ENCODE results near the gene FSTL3.
"Not testable (repeated sequence)": the region's sequence is repeated elsewhere in the genome, so short reads cannot be mapped to it uniquely, and the experiment has no call there.

The FSTL3 gene

DNA sequence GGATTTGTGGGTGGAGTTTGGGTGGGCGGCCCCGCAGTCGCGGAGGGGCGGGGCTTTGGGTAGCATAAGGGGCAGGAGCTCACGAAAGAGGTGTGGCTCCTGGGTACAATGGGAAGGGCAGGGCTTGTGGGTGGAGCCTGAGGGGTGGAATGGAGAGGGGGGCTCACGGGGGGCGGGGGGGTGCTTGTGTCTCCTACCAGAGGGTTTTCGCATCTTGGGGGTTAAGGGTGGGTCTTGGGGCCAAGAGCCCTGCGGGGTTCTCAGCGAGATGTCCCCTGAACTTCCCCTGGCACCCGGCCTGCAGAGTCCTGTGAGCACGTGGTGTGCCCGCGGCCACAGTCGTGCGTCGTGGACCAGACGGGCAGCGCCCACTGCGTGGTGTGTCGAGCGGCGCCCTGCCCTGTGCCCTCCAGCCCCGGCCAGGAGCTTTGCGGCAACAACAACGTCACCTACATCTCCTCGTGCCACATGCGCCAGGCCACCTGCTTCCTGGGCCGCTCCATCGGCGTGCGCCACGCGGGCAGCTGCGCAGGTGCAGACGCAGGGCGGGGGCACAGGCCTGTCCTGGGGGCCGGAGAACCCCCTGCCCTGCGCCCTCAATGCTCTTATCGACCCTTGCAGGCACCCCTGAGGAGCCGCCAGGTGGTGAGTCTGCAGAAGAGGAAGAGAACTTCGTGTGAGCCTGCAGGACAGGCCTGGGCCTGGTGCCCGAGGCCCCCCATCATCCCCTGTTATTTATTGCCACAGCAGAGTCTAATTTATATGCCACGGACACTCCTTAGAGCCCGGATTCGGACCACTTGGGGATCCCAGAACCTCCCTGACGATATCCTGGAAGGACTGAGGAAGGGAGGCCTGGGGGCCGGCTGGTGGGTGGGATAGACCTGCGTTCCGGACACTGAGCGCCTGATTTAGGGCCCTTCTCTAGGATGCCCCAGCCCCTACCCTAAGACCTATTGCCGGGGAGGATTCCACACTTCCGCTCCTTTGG lies 5.1 kb downstream of the FSTL3 start:
- no peak for DNase-seq (ENCODE audit: low read depth in 2 of 2)

DNA sequence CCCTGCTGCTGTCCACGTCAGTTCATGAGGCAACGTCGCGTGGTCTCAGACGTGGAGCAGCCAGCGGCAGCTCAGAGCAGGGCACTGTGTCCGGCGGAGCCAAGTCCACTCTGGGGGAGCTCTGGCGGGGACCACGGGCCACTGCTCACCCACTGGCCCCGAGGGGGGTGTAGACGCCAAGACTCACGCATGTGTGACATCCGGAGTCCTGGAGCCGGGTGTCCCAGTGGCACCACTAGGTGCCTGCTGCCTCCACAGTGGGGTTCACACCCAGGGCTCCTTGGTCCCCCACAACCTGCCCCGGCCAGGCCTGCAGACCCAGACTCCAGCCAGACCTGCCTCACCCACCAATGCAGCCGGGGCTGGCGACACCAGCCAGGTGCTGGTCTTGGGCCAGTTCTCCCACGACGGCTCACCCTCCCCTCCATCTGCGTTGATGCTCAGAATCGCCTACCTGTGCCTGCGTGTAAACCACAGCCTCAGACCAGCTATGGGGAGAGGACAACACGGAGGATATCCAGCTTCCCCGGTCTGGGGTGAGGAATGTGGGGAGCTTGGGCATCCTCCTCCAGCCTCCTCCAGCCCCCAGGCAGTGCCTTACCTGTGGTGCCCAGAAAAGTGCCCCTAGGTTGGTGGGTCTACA lies 6.6 kb downstream of the FSTL3 start:
- no peak for DNase-seq (ENCODE audit: low read depth in 2 of 2)

DNA sequence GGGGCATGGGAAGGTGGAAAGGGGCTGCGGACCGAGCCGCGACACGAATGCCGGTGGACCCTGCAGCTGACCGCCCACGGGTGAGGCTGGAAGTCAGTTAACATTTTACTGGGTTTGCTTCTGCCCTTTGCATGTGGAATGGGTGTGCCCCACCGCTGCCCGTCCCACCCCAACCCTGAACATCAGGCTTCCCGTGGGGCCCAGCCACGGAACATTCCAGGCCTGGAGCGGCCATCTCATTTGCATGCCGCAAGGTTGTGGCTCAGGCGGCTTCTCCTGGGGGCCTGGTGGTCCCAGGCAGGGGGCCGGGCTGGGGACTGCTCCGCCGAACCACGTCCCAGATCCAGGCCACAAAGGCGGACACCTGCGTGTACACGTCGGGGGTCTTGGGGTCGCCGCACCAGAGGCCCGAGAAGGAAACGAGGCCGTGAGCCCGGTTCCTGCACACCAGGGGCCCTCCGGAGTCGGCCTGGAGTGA lies 9.3 kb downstream of the FSTL3 start:
- DNase-seq (ENCODE audit: low read depth in 2 of 2) = no peak

DNA sequence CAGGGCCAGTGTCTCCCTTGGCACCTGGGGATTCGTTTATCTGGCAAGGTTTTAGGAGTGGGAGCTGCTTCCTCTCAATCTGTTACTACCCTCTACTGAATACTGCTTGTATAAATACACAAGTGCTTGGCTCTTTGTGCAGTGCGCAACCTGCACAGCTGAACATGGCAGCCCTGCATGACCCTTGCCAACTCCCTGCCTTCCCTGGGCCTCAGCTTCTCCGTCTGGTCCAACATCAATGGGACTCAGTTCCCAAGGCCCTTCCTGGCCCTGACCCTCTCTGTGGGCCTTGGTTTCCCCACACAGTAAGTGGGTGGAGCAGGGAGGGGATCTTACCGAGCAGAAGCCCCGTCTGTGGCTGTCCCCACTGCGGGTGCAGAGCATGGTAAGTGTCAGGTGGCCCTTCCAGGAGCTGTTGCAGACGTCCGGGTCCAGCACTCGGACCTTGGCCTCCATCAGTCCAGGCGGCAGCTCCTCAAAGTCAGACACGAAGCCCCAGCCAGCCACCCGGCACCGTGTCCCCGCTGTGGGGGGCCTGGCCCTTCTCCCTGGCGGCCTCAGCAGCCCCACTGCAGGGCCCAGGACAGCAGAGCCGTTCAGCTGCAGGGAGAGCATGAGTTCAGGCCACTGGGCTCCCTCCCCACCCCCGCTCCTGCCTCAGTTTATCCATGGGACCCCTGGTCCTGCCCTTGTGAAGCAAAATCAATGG lies 10.6 kb downstream of the FSTL3 start:
- DNase-seq (ENCODE audit: low read depth in 2 of 2) = no peak

DNA sequence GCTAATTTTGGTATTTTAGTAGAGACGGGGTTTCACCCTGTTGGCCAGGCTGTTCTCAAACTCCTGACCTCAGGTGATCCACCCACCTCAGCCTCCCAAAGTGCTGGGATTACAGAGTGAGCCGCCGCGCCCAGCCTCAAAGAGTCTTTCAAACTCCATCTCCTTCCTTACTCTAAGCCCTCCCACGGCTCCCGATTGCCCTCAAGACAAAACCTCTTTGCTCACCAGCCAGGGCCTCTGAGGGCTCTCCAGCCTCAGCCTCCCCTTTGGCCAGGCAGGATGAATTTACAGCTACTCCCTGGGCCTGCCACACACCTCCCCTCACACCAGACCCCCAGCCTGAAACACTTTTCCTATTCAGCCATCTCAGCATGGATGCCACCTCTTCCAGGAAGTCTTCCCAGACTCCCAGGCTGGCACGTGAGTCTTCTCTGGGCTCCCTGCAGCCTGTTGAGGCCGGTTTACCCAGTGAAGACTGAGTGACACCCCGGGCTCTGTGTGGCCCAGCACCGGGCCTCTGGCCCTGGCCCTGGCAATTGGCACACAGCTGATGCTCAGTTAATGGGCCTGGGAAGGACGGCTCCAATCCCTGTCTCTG lies 11.5 kb downstream of the FSTL3 start:
- no peak for DNase-seq (ENCODE audit: low read depth in 2 of 2)

DNA sequence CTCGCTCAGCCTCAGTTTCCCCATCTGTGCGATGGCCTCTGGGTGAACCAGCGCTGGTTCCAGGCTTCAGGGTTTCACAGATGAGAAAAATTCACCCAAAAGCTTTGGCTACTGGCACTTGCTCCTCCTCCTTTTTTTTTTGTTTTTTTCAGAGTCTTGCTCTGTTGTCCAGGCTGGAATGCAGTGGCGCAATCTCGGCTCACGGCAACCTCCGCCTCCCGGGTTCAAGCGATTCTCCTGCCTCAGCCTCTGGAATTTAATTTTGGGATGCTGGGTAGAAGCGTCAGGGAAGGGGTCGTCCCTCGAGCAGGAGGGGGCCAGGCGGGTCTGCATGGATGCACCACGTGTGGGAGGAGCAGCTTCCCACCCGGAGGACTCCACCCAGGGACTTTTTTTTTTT lies 12.0 kb downstream of the FSTL3 start:
- no peak for DNase-seq (ENCODE audit: low read depth in 2 of 2)

DNA sequence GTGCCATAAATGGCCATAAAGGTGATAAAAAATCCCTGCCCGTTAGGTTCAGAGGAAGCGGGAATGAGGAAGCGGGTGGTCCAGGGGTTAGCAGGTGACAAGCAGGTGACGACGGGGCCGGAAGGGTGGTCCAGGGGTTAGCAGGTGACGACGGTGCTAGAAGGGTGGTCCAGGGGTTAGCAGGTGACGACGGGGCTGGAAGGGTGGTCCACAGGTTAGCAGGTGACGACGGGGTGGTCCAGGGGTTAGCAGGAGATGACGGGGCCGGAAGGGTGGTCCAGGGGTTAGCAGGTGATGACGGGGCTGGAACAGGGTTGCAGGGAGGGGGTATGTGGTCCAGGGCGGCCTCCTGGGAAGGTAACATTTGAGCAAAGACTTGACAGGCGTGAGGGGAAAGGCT lies 12.8 kb downstream of the FSTL3 start:
- DNase-seq (ENCODE audit: low read depth in 2 of 2) = no peak

DNA sequence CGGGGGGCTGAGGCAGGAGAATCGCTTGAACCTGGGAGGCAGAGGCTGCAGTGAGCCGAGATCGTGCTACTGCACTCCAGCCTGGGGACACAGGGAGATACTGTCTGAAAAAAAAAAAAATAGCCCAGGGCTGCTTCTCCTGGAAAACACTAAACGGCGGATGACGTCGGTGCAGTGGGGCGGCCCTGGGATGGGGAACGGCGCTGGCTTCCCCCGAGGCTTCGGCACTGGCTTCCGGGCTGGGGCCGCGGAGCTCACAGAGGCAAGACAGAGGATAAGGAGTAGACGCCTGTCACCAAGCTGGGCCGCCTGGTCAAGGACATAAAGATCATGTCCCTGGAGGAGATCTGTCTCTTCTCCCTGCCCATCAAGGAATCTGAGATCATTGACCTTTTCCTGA lies 14.0 kb downstream of the FSTL3 start:
- DNase-seq (ENCODE audit: low read depth in 2 of 2) = no peak

DNA sequence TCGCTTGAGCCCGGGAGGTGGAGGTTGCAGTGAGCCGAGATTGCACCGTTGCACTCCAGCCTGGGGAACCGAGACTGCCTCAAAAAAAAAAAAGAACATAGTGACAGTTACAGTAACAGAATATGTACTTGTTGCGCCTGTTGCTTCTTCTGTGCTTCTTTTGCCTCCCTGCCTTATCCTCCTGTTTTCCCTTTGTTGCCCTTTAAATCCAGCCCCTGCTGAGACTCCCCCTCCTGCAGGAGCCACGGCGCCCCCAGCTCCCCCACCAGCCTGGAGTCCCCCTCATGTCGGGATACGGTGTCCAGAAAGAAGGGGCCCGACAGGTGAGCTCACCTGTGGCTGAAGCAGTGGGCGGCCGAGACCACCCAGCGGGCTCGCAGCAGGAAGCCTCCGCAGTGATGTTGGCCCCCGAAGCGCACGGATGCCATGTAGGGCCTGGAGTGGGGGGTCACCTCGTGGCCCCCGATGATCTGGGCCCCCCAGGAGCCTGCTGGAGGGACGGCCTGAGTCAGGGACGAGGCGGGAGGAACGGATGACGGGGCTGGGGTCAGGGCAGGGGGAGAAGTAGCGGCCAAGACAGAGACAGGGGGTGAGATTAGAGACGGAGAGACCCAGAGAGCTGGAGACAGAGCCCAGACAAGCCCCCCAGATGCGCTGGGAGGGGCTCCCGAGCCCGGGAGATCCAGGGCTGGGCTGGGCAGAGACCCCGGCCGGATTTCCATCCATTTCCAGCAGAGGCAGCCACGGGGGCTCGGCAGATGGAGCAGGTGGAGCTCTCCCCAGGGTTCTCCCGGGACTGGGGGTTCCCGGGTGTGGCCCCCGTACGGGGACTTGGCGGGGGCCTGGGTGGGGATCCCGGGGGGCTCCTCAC lies 18.5 kb downstream of the FSTL3 start:
- no peak for DNase-seq (ENCODE audit: low read depth in 2 of 2)

DNA sequence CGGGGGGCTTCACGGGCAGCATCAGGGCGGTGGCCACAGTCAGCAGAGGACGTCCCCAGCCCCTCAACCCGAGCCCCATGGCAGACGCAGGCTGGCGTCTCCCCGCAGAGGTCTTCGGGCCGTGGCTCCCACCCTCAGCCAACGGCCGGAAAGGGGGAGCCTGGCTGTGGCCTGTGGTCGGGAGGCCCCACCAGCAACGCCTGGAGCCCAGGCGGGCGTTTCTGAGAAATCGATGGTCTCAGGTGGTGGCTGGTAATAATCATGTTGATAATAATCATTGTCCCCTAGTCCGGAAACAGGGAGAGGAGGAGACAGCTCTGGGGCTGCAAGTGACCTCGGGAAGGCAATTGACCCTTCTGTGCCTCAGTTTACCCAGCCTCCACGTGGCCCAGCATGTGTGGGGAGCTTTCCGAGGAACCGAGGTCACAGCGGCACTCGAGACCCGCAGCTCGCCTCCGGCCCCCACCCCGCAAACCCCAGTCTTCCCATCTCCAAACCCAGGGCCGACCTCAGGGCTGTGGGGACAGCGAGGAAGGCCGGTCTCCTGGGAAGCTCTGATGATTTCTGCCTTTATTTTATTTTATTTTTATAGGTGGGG lies 19.3 kb downstream of the FSTL3 start, which contains the start of gene PRSS57:
Gene PRSS57, minus strand, starts transcription at position 101 of the 598 bp plus-strand sequence. Its CDS starts 22 bp downstream, at position 79.
- no peak for DNase-seq (ENCODE audit: low read depth in 2 of 2)

DNA sequence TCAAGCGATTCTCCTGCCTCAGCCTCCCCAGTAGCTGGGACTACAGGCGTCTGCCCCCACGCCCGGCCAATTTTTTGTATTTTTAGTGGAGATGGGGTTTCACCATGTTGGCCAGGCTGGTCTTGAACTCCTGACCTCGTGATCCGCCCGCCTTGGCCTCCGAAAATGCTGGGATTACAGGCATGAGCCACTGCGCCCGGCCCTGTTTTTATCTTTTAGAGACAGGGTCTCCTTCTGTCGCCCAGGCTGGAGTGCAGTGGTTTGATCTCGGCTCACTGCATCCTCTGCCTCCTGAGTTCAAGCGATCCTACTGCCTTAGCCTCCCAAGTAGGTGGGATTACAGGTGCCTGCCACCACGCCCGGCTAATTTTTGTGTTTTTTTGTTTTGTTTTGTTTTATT lies 22.3 kb downstream of the FSTL3 start:
- not testable (repeated sequence) for DNase-seq (ENCODE audit: low read depth in 2 of 2)

DNA sequence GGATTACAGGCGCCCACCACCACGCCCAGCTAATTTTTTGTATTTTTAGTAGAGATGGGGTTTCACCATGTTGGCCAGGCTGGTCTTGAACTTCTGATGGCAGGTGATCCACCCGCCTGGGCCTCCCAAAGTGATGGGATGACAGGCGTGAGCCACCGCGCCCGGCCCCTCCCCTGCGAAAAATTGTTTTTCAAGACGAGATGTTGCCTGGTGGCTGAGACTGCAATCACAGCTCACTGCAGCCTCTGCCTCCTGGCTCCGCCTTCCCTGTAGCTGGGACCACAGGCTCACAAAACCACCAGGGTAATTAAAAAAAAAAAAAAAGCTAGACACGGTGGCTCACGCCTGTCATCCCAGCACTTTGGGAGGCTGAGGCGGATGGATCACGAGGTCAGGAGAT lies 23.7 kb downstream of the FSTL3 start:
- not testable (repeated sequence) for DNase-seq (ENCODE audit: low read depth in 2 of 2)

DNA sequence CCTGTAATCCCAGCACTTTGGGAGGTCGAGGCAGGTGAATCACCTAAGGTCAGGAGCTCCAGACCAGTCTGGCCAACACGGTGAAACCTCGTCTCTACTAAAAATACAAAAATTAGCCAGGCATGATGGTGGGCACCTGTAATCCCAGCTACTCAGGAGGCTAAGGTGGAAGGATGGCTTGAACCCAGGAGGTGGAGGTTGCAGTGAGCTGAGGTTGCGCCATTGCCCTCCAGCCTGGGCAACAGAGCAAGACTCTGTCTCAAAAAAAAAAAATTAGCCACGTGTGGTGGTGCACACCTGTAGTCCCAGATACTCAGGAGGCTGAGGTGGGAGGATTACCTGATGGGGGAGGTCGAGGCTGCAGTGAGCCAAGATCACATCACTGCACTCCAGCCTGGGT lies 26.7 kb downstream of the FSTL3 start:
- not testable (repeated sequence) for DNase-seq (ENCODE audit: low read depth in 2 of 2)

DNA sequence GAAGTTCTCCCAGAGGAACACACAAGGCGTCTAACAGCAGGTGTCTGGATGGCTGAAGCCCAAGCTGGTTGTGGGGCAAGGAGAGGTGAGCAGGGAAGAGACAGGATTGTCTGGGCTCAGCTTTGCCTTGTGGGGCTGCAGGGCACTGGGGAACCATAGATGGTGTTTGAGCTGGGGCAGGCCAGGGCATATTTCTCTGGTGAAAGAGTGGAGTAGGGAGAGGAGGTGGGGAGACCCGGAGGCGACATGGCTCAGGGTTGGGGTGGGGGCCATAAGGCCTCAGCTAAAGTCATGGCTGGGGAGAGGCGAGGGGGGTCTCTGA lies 27.1 kb downstream of the FSTL3 start:
- DNase-seq (ENCODE audit: low read depth in 2 of 2) = no peak

DNA sequence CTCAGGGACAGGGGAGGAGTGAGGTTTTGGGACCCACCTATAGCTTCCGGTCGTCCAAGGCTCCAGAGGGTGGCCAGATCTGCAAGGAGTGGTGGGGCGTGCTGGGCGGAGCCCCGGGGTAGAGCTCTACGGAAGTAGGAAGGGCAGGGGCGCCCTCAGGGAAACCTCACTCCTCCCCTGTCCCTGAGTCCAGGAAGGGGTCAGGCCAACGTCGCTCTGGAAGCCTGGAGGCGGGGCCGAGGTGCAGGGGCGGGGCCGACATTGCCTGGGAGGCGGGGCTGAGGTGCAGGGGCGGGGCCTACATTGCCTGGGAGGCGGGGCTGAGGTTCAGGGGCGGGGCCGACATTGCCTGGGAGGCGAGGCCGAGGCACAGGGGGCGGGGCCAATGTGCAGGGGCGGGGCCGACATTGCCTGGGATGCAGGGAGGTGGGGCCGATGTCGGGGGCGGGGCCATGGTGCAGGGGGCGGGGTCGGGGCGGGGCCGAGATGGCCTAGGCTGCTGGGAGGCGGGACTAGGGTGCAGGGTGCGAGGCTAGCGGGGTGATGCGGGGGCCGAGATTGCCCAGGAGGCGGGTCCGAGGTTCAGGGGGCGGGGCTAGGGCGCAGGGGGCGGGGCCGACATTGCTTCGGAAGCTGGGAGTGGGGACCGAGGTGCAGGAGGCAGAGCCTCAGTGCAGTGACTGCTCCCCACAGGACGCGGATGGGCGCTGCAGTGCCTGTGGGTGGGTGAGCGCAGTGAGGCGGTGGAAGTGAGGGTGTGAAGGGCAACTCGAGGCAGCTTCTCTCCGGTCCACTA lies 27.7 kb downstream of the FSTL3 start:
- DNase-seq (ENCODE audit: low read depth in 2 of 2) = no peak

DNA sequence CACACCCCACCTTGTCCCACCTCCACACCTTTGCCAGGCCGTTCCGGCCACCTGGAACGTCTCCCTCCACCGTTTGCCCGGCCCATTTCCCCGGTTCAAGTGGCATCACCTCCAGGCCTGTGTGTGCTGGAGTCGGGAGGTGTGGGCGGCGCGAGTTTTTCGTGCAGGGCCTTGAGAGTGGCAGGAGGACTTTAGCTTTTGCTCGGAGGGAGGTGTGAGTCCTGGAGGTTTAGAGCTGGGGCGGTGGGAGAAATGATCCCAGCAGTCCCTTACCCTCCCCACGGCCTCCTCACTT lies 28.2 kb downstream of the FSTL3 start:
- no peak for DNase-seq (ENCODE audit: low read depth in 2 of 2)

DNA sequence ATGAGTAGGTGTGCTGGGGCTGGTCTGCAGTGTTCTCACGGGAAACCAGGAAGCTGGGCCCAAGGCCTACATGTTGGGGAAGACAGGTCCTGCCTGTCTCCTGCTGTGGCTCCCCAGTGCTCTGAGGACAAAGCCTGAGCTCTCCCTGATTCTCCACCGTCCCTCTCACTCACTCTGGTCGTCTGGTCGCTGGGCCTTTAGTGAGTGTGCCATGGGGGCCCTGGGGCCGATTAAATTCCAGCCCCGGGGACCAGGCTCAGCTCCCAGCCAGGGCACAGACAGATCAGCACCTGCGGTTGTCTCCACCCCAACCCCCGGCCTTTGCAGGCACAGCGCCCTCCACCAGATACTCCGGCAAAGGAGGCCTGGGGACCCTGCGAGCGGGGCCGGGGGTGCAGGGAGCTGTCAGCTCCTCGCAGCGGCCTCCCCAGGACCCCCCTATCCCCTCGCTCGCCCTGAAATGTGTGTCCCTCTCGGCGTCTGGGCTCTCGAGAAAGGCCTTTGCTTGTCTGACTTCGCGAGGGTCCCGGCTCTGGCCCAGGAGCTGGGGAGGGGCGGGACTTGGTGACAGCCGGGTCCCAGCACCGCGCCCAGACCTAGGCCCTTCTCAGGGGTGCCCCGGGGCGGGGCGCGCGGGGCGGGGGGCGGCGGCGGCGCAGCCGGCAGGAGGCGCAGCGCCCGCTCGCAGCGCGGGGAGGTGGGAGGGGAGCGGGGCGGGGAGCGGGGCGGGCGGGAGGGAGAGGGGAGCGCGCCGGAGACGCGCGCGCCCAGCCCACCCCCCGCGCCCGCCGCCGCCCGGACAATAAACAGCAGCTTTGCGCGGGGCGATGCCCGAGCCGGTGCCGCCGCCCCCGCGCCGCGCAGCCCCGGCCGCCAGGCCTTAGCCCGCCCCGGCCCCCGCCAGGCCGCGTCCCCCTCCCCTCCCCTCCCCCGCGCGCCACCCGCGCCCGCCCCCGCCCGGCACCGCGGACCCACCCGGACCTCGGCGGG lies 32.3 kb downstream of the FSTL3 start, which contains the start of gene PALM:
Gene PALM, plus strand, starts transcription at position 782 of the 990 bp plus-strand sequence. CDS start 212 bp downstream, outside the sequence.
- no peak for DNase-seq (ENCODE audit: low read depth in 2 of 2)

DNA sequence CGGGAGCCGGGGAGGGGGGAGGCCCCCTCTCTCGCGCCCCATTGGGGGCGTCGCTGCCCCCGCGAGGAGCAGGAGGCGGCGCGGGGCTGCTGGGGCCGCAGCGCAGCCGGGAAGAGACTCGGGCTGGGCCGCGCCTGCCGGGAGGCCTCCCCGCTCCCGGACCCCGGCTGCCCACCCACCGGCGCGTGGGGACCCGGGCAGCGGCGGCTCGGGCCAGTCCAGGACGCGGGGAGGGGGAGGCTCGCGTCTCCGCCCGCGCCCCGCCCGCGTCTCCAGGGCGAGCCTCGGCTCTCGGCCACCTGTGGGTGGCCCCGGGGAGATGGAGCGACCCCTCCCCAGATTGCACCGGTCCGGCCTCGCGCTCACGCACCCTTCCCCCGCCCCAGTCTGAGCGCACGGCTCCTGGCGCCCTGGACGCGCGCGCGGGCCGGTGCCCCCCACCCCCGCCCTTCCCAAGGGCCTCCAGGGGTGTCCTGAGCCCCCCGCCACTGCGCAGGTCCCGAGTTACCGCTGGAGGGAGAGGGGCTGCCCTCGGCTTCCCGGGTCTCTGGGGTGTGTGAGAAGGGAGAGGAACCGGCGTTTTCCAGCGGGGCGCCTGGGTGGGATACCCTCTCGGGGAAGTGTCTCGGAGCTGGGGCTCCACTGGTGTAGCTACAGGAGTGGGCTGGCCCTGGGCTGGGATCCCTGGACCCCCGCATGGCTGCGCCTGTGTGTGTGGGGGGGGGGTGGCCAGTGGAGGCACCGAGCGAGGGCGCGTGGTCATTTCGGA lies 33.2 kb downstream of the FSTL3 start:
- DNase-seq (ENCODE audit: low read depth in 2 of 2) = no peak

Data from fibroblast of skin of left quadriceps (primary cell).